SK-N-SH (cell line): ENCODE results near the gene PDE8A. TPM values are rescaled to one million over a fixed set of nuclear protein-coding genes. Genes with fewer than 3 reads are reported as not detected.

Experiments used
- CTCF ChIA-PET: fragments of 300-600, 350-600 bp; formaldehyde crosslinking; extraction: SDS; loops from one replicate; lab custom pipeline; 2021; lab: Yijun Ruan, JAX
- POLR2A ChIA-PET: fragments of 350-600 bp; sonication (Branson Sonifier 250); formaldehyde crosslinking; extraction: SDS; loops from one replicate; lab custom pipeline; 2020; ENCODE audit warnings: antibody characterized with exemption, inconsistent platforms; lab: Yijun Ruan, JAX
- DNase-seq: peaks from one replicate; pipeline ENCODE4 v3.0.0; 2012
- H2AFZ ChIP-seq: fragments of 200-600 bp; sonication (generic); 2 replicates; pipeline ENCODE4 v1.8.1; 2016; ENCODE audit warnings: antibody characterized with exemption, mild to moderate bottlenecking, low read depth
- H3F3A ChIP-seq: fragments of 200-600 bp; sonication (generic); replicated peaks from 2 replicates; pipeline ENCODE3; 2016; ENCODE audit warnings: antibody characterized with exemption, mild to moderate bottlenecking; ENCODE audit not compliant: insufficient read depth
- H3K27ac ChIP-seq, 2 experiments: fragments of 200-500 bp in 1 of 2; fragments of 200-600 bp in 1 of 2; sonication (Bioruptor generic) in 1 of 2; sonication (generic), shearing (Covaris generic) in 1 of 2; 2 replicates each; pipeline versions ENCODE4 v1.5.1 to v1.6.1; 2014 to 2016; ENCODE audit warnings: low read depth in 2 of 2, inconsistent platforms in 1 of 2, low read length in 1 of 2, mild to moderate bottlenecking in 1 of 2, mixed read lengths in 1 of 2
- H3K27me3 ChIP-seq: fragments of 200-600 bp; sonication (generic), shearing (Covaris generic); 2 replicates; pipeline ENCODE4 v1.6.1; 2016; ENCODE audit warnings: mixed run types; ENCODE audit not compliant: insufficient read depth
- H3K36me3 ChIP-seq, 2 experiments: fragments of 200-500 bp in 1 of 2; fragments of 200-600 bp in 1 of 2; sonication (Bioruptor generic) in 1 of 2; sonication (generic) in 1 of 2; replicated peaks in 1 of 2; 2 replicates each; pipeline versions ENCODE3 to v1.5.1; 2014 to 2016; ENCODE audit warnings: low read length in 1 of 2, mild to moderate bottlenecking in 1 of 2; ENCODE audit not compliant: insufficient read depth in 2 of 2, control insufficient read depth in 1 of 2
- H3K4me1 ChIP-seq, 2 experiments: fragments of 200-500 bp in 1 of 2; fragments of 200-600 bp in 1 of 2; sonication (Bioruptor generic) in 1 of 2; sonication (generic), shearing (Covaris generic) in 1 of 2; 2 replicates each; pipeline versions ENCODE4 v1.5.1 to v1.6.1; 2014 to 2016; ENCODE audit warnings: low read depth in 1 of 2, low read length in 1 of 2, mixed run types in 1 of 2; ENCODE audit not compliant: insufficient read depth in 2 of 2, control insufficient read depth in 1 of 2
- H3K4me2 ChIP-seq: fragments of 200-600 bp; sonication (generic), shearing (Covaris generic); 2 replicates; pipeline ENCODE4 v1.6.1; 2017; ENCODE audit warnings: mixed run types
- H3K4me3 ChIP-seq, 2 experiments: fragments of 200-500 bp in 1 of 2; fragments of 200-600 bp in 1 of 2; sonication (Bioruptor generic) in 1 of 2; sonication (generic), shearing (Covaris generic) in 1 of 2; 2 replicates each; pipeline versions ENCODE4 v1.5.1 to v1.8.1; 2014 to 2016; ENCODE audit warnings: low read depth in 2 of 2, inconsistent platforms in 1 of 2, low read length in 1 of 2, mild to moderate bottlenecking in 1 of 2, mixed read lengths in 1 of 2, moderate library complexity in 1 of 2
- H3K79me2 ChIP-seq: fragments of 200-600 bp; sonication (generic); 2 replicates; pipeline ENCODE4 v1.8.1; 2017; ENCODE audit warnings: mild to moderate bottlenecking; ENCODE audit not compliant: insufficient read depth
- H3K9ac ChIP-seq: fragments of 200-600 bp; sonication (generic); 2 replicates; pipeline ENCODE4 v1.6.1; 2017; ENCODE audit warnings: mixed run types
- H3K9me2 ChIP-seq: fragments of 200-600 bp; sonication (generic); 2 replicates; pipeline ENCODE4 v1.6.1; 2017; ENCODE audit warnings: mixed run types
- H3K9me3 ChIP-seq: fragments of 200-600 bp; sonication (generic); 2 replicates; pipeline ENCODE4 v1.6.1; 2017; ENCODE audit warnings: mixed run types, mild to moderate bottlenecking, moderate library complexity
- H4K20me1 ChIP-seq: fragments of 200-600 bp; sonication (generic); 2 replicates; pipeline ENCODE4 v1.6.1; 2017; ENCODE audit warnings: mild to moderate bottlenecking, mixed run types; ENCODE audit not compliant: insufficient read depth
- ELF1 ChIP-seq: IDR thresholded peaks from 2 replicates; pipeline ENCODE4 v1.4.0; 2012
- EP300 ChIP-seq, 2 experiments: IDR thresholded peaks; 2 replicates each; pipeline versions ENCODE4 v1.4.0 to v1.6.1; 2012; ENCODE audit warnings: borderline replicate concordance in 1 of 2, low read depth in 1 of 2, low read length in 1 of 2
- EZH2phosphoT487 ChIP-seq: fragments of 200-600 bp; sonication (generic); IDR thresholded peaks from 2 replicates; pipeline ENCODE4 v1.6.1; 2017; ENCODE audit warnings: low read depth, mixed run types, mild to moderate bottlenecking, antibody characterized with exemption, moderate library complexity, borderline replicate concordance
- FOSL2 ChIP-seq: IDR thresholded peaks from 2 replicates; pipeline ENCODE4 v1.4.0; 2012; ENCODE audit warnings: low read depth, mild to moderate bottlenecking, moderate library complexity, borderline replicate concordance
- FOXJ3 ChIP-seq: sonication (generic); formaldehyde crosslinking; IDR thresholded peaks from 2 replicates; pipeline ENCODE4 v1.5.1; 2020; ENCODE audit warnings: mild to moderate bottlenecking, missing genetic modification reagents
- FOXM1 ChIP-seq: IDR thresholded peaks from 2 replicates; pipeline ENCODE4 v1.4.0; 2012; ENCODE audit warnings: low read depth, mild to moderate bottlenecking
- GABPA ChIP-seq: IDR thresholded peaks from 2 replicates; pipeline ENCODE4 v1.4.0; 2012; ENCODE audit warnings: low read depth, mild to moderate bottlenecking
- GATA2 ChIP-seq: sonication (generic); formaldehyde crosslinking; IDR thresholded peaks from 2 replicates; pipeline ENCODE4 v1.5.0; 2020; ENCODE audit warnings: mild to moderate bottlenecking, missing genetic modification reagents
- JUND ChIP-seq: IDR thresholded peaks from 2 replicates; pipeline ENCODE4 v1.4.0; 2012
- MXI1 ChIP-seq: IDR thresholded peaks from 2 replicates; pipeline ENCODE4 v1.6.1; 2012; ENCODE audit warnings: mild to moderate bottlenecking, low read depth, low read length, improper control_type of control experiment
- NRF1 ChIP-seq: IDR thresholded peaks from 2 replicates; pipeline ENCODE4 v1.6.1; 2012; ENCODE audit warnings: low read depth, mild to moderate bottlenecking, low read length
- RCOR1 ChIP-seq: fragments of 150-350 bp; IDR thresholded peaks from 2 replicates; pipeline ENCODE4 v1.6.1; 2017; ENCODE audit warnings: antibody characterized with exemption, low read length
- RFX5 ChIP-seq: IDR thresholded peaks from 2 replicates; pipeline ENCODE4 v1.6.1; 2012; ENCODE audit warnings: mild to moderate bottlenecking, improper control_type of control experiment, low read length
- SMC3 ChIP-seq: IDR thresholded peaks from 2 replicates; pipeline ENCODE4 v1.6.1; 2012; ENCODE audit warnings: low read depth, low read length, improper control_type of control experiment
- TAF1 ChIP-seq: IDR thresholded peaks from 2 replicates; pipeline ENCODE4 v1.6.1; 2012; ENCODE audit warnings: low read depth, mild to moderate bottlenecking, low read length, moderate library complexity, borderline replicate concordance
- TCF12 ChIP-seq: IDR thresholded peaks from 2 replicates; pipeline ENCODE4 v1.4.0; 2012
- TEAD4 ChIP-seq: IDR thresholded peaks from 2 replicates; pipeline ENCODE4 v1.4.0; 2012; ENCODE audit warnings: mild to moderate bottlenecking, borderline replicate concordance; ENCODE audit not compliant: insufficient read depth
- WGBS: methylation state at CpG from one replicate; pipeline ENCODE4 v1.1.6; 2017; ENCODE audit warnings: low lambda C conversion rate; 5-methylcytosine and 5-hydroxymethylcytosine counted together
- polyA plus RNA-seq, 3 experiments: library from polyadenylated mRNA; depleted of rRNA; stranded (reverse); fragments of >200 nt; gene quantifications; 2 replicates each; pipeline ENCODE4 v1.2.3, GENCODE V29; 2012
- TF ChIP-seq, protein P1 (sequence below): IDR thresholded peaks from 2 replicates; pipeline ENCODE4 v1.4.0; 2012; ENCODE audit warnings: low read depth, borderline replicate concordance
- TF ChIP-seq, protein P2 (sequence below): fragments of 150-350 bp; IDR thresholded peaks from 2 replicates; pipeline ENCODE4 v1.6.1; 2016; ENCODE audit warnings: mild to moderate bottlenecking, low read depth, low read length
- TF ChIP-seq, protein P3 (sequence below): IDR thresholded peaks from 2 replicates; pipeline ENCODE4 v1.6.1; 2012; ENCODE audit warnings: mild to moderate bottlenecking, low read depth, low read length, moderate library complexity
- TF ChIP-seq, protein P4 (sequence below): IDR thresholded peaks from 2 replicates; pipeline ENCODE4 v1.4.0; 2012; ENCODE audit warnings: low read depth
- TF ChIP-seq, protein P5 (sequence below): fragments of 200-600 bp; sonication (generic); IDR thresholded peaks from 2 replicates; pipeline ENCODE4 v1.6.1; 2017; ENCODE audit warnings: antibody characterized with exemption, mild to moderate bottlenecking, moderate library complexity

The PDE8A gene
- polyA plus RNA-seq, 1 of the 3 experiments (the other 2 are of a cell fraction), result 13.4 TPM

DNA sequence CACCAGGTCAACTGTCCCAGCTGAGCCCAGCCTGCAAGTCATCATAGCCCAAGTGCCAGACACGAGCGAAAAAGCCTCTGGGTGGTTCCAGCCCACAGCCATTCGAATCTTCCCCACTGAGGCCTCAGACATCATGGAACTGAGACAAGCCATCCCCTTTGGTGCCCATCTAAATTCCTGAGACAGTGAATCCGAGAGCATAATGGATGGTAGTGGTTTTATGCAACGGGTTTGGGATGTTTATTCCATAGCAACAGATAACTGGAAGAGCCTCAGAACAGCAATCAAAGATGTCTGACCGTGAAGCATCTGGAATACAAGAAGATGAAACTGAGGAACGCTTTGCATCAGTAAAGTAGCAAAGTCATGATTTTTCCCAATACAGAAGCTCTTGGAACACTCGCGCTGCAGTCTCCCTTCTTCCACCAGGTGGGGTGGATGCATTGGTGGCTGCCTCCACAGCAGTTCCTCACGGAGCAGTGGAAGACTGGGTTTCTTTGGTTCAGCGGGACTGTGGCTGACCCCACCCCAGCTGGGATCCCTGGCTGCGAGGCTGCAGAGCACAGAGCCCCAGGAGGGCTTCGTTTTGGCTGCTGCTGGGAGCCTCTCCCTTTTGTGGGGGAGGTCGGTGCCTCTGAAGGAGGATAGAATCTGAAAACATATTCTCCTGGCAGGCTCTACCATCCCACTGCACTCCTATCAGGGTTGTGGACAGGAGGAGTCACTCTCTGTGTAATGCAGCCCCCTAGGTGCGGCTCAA, 26.4 kb upstream of the PDE8A start (continued):
- TF ChIP-seq, protein P1, sequence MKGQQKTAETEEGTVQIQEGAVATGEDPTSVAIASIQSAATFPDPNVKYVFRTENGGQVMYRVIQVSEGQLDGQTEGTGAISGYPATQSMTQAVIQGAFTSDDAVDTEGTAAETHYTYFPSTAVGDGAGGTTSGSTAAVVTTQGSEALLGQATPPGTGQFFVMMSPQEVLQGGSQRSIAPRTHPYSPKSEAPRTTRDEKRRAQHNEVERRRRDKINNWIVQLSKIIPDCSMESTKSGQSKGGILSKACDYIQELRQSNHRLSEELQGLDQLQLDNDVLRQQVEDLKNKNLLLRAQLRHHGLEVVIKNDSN, result no peak
- TF ChIP-seq, protein P2, sequence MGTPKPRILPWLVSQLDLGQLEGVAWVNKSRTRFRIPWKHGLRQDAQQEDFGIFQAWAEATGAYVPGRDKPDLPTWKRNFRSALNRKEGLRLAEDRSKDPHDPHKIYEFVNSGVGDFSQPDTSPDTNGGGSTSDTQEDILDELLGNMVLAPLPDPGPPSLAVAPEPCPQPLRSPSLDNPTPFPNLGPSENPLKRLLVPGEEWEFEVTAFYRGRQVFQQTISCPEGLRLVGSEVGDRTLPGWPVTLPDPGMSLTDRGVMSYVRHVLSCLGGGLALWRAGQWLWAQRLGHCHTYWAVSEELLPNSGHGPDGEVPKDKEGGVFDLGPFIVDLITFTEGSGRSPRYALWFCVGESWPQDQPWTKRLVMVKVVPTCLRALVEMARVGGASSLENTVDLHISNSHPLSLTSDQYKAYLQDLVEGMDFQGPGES, result no peak
- TF ChIP-seq TCF12, result no peak
- TF ChIP-seq, protein P3, sequence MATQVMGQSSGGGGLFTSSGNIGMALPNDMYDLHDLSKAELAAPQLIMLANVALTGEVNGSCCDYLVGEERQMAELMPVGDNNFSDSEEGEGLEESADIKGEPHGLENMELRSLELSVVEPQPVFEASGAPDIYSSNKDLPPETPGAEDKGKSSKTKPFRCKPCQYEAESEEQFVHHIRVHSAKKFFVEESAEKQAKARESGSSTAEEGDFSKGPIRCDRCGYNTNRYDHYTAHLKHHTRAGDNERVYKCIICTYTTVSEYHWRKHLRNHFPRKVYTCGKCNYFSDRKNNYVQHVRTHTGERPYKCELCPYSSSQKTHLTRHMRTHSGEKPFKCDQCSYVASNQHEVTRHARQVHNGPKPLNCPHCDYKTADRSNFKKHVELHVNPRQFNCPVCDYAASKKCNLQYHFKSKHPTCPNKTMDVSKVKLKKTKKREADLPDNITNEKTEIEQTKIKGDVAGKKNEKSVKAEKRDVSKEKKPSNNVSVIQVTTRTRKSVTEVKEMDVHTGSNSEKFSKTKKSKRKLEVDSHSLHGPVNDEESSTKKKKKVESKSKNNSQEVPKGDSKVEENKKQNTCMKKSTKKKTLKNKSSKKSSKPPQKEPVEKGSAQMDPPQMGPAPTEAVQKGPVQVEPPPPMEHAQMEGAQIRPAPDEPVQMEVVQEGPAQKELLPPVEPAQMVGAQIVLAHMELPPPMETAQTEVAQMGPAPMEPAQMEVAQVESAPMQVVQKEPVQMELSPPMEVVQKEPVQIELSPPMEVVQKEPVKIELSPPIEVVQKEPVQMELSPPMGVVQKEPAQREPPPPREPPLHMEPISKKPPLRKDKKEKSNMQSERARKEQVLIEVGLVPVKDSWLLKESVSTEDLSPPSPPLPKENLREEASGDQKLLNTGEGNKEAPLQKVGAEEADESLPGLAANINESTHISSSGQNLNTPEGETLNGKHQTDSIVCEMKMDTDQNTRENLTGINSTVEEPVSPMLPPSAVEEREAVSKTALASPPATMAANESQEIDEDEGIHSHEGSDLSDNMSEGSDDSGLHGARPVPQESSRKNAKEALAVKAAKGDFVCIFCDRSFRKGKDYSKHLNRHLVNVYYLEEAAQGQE, result no peak
- TF ChIP-seq, protein P4, sequence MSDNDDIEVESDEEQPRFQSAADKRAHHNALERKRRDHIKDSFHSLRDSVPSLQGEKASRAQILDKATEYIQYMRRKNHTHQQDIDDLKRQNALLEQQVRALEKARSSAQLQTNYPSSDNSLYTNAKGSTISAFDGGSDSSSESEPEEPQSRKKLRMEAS, result no peak
- TF ChIP-seq TAF1, result no peak
- TF ChIP-seq FOSL2, result no peak
- no peak for TF ChIP-seq FOXM1
- no peak for TF ChIP-seq RFX5

DNA sequence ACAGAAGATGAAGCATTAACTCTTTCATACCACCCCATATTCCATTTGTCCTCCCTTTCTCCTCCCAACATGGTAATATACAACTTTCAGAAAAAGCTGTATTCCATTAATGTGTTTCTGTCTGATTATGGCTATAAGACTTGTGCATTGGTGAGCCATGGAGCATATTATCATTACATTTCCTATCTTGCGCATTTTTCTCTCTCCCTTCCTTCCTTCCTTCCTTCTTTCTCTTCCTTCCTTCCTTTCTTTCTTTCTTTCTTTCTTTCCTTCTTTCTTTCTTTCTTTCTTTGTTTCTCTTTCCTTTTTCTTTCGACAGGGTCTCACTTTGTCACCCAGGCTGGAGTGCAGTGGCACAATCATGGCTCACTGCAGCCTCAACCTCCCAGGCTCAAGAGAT, 25.5 kb upstream of the PDE8A start:
- 94% methylated on average over 2 of the region's 2 CpGs for WGBS
- ChIA-PET CTCF (interaction anchor here (0.7 to 1.7 kb wide), 4 partner anchors 16 to 88 kb away, joined by 3 to 9 read pairs (median 7); no protein-coding TSS in a partner anchor), POLR2A (interaction anchor here (0.7 kb wide), 1 partner anchor 23 kb away, joined by 3 read pairs; no protein-coding TSS in a partner anchor)
- H3K9me3 ChIP-seq, result no peaks in the 10 kb centered on the region
- no peaks in the 10 kb centered on the region for H3K27me3 ChIP-seq
- no peak overlapping the region for H3K27ac ChIP-seq
- no peak overlapping the region for H3K9ac ChIP-seq
- no peaks in the 10 kb centered on the region for H3K36me3 ChIP-seq
- no peak for TF ChIP-seq EP300 (IDR thresholded peaks at IDR 0.05; ENCODE audit: borderline replicate concordance in 1 of 2, low read depth in 1 of 2, low read length in 1 of 2)
- no peak for TF ChIP-seq TEAD4
- no peak for TF ChIP-seq NRF1
- no peak for TF ChIP-seq MXI1
- TF ChIP-seq, protein P5, sequence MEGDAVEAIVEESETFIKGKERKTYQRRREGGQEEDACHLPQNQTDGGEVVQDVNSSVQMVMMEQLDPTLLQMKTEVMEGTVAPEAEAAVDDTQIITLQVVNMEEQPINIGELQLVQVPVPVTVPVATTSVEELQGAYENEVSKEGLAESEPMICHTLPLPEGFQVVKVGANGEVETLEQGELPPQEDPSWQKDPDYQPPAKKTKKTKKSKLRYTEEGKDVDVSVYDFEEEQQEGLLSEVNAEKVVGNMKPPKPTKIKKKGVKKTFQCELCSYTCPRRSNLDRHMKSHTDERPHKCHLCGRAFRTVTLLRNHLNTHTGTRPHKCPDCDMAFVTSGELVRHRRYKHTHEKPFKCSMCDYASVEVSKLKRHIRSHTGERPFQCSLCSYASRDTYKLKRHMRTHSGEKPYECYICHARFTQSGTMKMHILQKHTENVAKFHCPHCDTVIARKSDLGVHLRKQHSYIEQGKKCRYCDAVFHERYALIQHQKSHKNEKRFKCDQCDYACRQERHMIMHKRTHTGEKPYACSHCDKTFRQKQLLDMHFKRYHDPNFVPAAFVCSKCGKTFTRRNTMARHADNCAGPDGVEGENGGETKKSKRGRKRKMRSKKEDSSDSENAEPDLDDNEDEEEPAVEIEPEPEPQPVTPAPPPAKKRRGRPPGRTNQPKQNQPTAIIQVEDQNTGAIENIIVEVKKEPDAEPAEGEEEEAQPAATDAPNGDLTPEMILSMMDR, result no peak
- no peak for TF ChIP-seq FOXJ3 (CRISPR knock-in tag)
- no peak for TF ChIP-seq TAF1
- no peak for TF ChIP-seq JUND
- no peak for TF ChIP-seq RCOR1
- no peak for TF ChIP-seq SMC3
- TF ChIP-seq, protein P1, result no peak
- no peak for TF ChIP-seq ELF1
- TF ChIP-seq GATA2 (CRISPR knock-in tag), result no peak
- no peak for TF ChIP-seq FOXM1
- no peak for TF ChIP-seq FOSL2
- TF ChIP-seq EZH2phosphoT487, result no peak
- no peak for TF ChIP-seq GABPA
- peaks cover 17% of the 10 kb centered on the region for H3F3A ChIP-seq
- no peaks in the 10 kb centered on the region for H3K9me2 ChIP-seq
- no peak for DNase-seq
- no peaks in the 10 kb centered on the region for H3K79me2 ChIP-seq
- H4K20me1 ChIP-seq, result no peaks in the 10 kb centered on the region
- no peak overlapping the region for H3K4me2 ChIP-seq
- H3K4me3 ChIP-seq, result no peak overlapping the region
- peak overlapping the region; percentile 71; the same call in 1 of the 2 replicates for H2AFZ ChIP-seq
- peaks cover 4 to 27% of the 10 kb centered on the region in 2 experiments; a peak in 2 of 4 replicates for H3K4me1 ChIP-seq
